Stomach (tissue), 4 donors: ENCODE measurements around the gene DYNC1H1.

Experiments
- EP300 ChIP-seq: sonication (generic); formaldehyde crosslinking; IDR thresholded peaks from one replicate; pipeline ENCODE4 v1.6.1; 2017; ENCODE audit warnings: antibody characterized with exemption
- POLR2A ChIP-seq, 4 donors: fragments of 450-650 bp; IDR thresholded peaks; one replicate each; pipeline ENCODE4 v1.6.1; 2016; ENCODE audit warnings: antibody characterized with exemption in 4 of 4, control low read depth in 2 of 4, mild to moderate bottlenecking in 1 of 4, moderate library complexity in 1 of 4
- POLR2AphosphoS5 ChIP-seq, 3 donors: sonication (generic); formaldehyde crosslinking; IDR thresholded peaks; one replicate each; pipeline ENCODE4 v1.6.1; 2016; ENCODE audit warnings: antibody characterized with exemption in 3 of 3
- TF ChIP-seq, protein P1 (sequence below), 7 experiments: fragments of 450-650 bp in 4 of 7; fragments of 200-600 bp in 3 of 7; sonication (generic) in 3 of 7; IDR thresholded peaks; one replicate each; pipeline ENCODE4 v1.5.1; 2016 to 2019; ENCODE audit warnings: antibody characterized with exemption in 7 of 7, control low read depth in 2 of 7, mild to moderate bottlenecking in 1 of 7

DNA sequence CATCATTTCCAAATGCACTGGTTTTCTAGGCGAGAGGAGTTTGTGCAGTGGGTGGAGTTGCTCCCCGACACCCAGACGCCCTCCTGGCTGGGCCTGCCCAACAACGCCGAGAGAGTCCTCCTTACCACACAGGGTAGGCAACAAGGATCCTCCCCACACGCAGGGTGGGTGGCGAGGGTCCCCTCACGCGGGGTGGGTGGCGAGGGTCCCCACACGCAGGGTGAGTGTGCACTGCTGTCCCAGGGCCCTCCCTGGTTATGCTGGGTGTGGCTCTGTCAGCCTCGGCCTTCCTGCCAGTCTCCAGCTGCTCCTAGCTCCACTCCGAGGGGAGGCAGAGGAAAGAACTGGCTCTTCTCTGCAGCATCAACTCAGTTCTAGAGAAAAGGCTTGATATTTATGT is 80.2 kb downstream of the DYNC1H1 start:
- TF ChIP-seq, protein P1, sequence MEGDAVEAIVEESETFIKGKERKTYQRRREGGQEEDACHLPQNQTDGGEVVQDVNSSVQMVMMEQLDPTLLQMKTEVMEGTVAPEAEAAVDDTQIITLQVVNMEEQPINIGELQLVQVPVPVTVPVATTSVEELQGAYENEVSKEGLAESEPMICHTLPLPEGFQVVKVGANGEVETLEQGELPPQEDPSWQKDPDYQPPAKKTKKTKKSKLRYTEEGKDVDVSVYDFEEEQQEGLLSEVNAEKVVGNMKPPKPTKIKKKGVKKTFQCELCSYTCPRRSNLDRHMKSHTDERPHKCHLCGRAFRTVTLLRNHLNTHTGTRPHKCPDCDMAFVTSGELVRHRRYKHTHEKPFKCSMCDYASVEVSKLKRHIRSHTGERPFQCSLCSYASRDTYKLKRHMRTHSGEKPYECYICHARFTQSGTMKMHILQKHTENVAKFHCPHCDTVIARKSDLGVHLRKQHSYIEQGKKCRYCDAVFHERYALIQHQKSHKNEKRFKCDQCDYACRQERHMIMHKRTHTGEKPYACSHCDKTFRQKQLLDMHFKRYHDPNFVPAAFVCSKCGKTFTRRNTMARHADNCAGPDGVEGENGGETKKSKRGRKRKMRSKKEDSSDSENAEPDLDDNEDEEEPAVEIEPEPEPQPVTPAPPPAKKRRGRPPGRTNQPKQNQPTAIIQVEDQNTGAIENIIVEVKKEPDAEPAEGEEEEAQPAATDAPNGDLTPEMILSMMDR (IDR thresholded peaks at IDR 0.05), result no peak
- no peak for TF ChIP-seq EP300
- TF ChIP-seq POLR2A (IDR thresholded peaks at IDR 0.05), result no peak
- no peak for TF ChIP-seq POLR2AphosphoS5 (IDR thresholded peaks at IDR 0.05)
